GM21381 (cell line): ENCODE measurements around the gene RIPOR3.
"Not testable (repeated sequence)": the region's sequence is repeated elsewhere in the genome, so short reads cannot be mapped to it uniquely, and the experiment has no call there.

ENCODE experiments used
- ATAC-seq: cut with Tn5 transposase; IDR thresholded peaks from one replicate; pipeline ENCODE4 v1.9.1; 2021; ENCODE audit warnings: mild to moderate bottlenecking, moderate library complexity; ENCODE audit not compliant: unreplicated experiment

The RIPOR3 gene

GRCh38 chr20:50659975-50660670 is 31.2 kb downstream of the RIPOR3 start:
- ATAC-seq = no peak

GRCh38 chr20:50658804-50659380 is 32.5 kb downstream of the RIPOR3 start:
- ATAC-seq = no peak

GRCh38 chr20:50655311-50655880 is 35.9 kb downstream of the RIPOR3 start:
- no peak for ATAC-seq

GRCh38 chr20:50654904-50655303 is 36.4 kb downstream of the RIPOR3 start:
- no peak for ATAC-seq

GRCh38 chr20:50652702-50653294 is 38.5 kb downstream of the RIPOR3 start:
- ATAC-seq = no peak

GRCh38 chr20:50651676-50652075 is 39.7 kb downstream of the RIPOR3 start:
- no peak for ATAC-seq

- ATAC-seq = no peak
These were observed 41.8 kb downstream of the RIPOR3 start for GRCh38 chr20:50649590-50649989.

- no peak for ATAC-seq
These were observed 42.7 kb downstream of the RIPOR3 start for GRCh38 chr20:50648651-50649050.

- no peak for ATAC-seq
These were observed 44.8 kb downstream of the RIPOR3 start for GRCh38 chr20:50646483-50646996.

- ATAC-seq = no peak
These were observed 45.9 kb downstream of the RIPOR3 start for GRCh38 chr20:50645253-50646068.

GRCh38 chr20:50642288-50642803 is 49.0 kb downstream of the RIPOR3 start:
- ATAC-seq = no peak

GRCh38 chr20:50641625-50642287 is 49.6 kb downstream of the RIPOR3 start:
- ATAC-seq = not testable (repeated sequence)

- not testable (repeated sequence) for ATAC-seq
These were observed 51.2 kb downstream of the RIPOR3 start for GRCh38 chr20:50639971-50640711.

GRCh38 chr20:50638015-50638847 is 53.1 kb downstream of the RIPOR3 start:
- ATAC-seq = not testable (repeated sequence)

- ATAC-seq = no peak
These were observed 54.5 kb downstream of the RIPOR3 start for GRCh38 chr20:50636601-50637540.

- no peak for ATAC-seq
These were observed 55.4 kb downstream of the RIPOR3 start for GRCh38 chr20:50635676-50636600.
